A673 (cell line): ENCODE measurements around the gene FGGY.

ENCODE experiments used
- CTCF ChIP-seq: fragments of 300-800, 200-600 bp; sonication (generic); conservative IDR thresholded peaks from 2 replicates; pipeline ENCODE4 v1.5.1; 2017; ENCODE audit warnings: low read depth, mild to moderate bottlenecking, antibody characterized with exemption, low read length, moderate library complexity, mixed read lengths
- EZH2 ChIP-seq: fragments of 200-600 bp; sonication (generic); IDR thresholded peaks from 2 replicates; pipeline ENCODE4 v1.6.1; 2017; ENCODE audit warnings: borderline replicate concordance, low read depth, mild to moderate bottlenecking, mixed read lengths, antibody characterized with exemption, low read length; ENCODE audit not compliant: poor library complexity, severe bottlenecking

- TF ChIP-seq CTCF = no peak
- no peak for TF ChIP-seq EZH2
These were observed 434.0 kb downstream of the FGGY start for GRCh38 chr1:59730759-59731478.
